Fibroblast of villous mesenchyme (primary cell): ENCODE results near the gene OXTR. TPM values are rescaled to one million over a fixed set of nuclear protein-coding genes. Genes with fewer than 3 reads are reported as not detected.

Experiments
- DNase-seq: peaks from one replicate; pipeline ENCODE4 v3.0.0-alpha.2; 2010; ENCODE audit warnings: low read depth
- H3K4me3 ChIP-seq: 2 replicates; pipeline ENCODE4 v1.5.1; 2011; ENCODE audit warnings: low read depth, mild to moderate bottlenecking, low read length
- CTCF ChIP-seq: IDR thresholded peaks from 2 replicates; pipeline ENCODE4 v1.5.1; 2012; ENCODE audit warnings: low read depth, mild to moderate bottlenecking, low read length; ENCODE audit not compliant: insufficient read depth
- total RNA-seq: library from RNA; depleted of rRNA; stranded (reverse); fragments of >200 nt; gene quantifications from 2 replicates; pipeline ENCODE4 v1.2.3, GENCODE V29; 2012

Gene OXTR
- total RNA-seq, 1 donor, result 310 TPM

DNA sequence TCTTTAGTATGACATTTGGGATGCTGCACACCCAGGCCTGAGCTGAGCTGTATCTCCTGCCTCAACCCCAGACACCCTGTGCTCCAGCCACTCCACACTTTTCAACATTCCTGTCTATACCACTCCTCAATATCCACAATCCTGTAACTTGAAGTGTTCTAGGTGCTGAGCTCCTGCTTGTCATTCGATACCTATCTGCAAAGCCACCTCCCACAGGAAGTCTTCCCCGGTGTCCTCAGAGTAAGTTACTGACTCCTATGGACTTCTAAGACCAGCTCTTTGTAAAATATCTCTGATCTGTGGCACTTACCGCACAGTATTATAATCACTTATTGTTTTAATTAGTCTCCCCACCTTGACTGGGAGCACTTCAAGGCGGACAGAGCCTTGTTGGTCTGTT, 37.0 kb downstream of the OXTR start:
- no peak for TF ChIP-seq CTCF
- no peak for DNase-seq
- no peak overlapping the region for H3K4me3 ChIP-seq

- TF ChIP-seq CTCF, result no peak
- no peak for DNase-seq
- no peak overlapping the region for H3K4me3 ChIP-seq
These were observed 38.8 kb downstream of the OXTR start for GRCh38 chr3:8730656-8731055.

- no peak overlapping the region for H3K4me3 ChIP-seq
- no peak for DNase-seq
- TF ChIP-seq CTCF, result no peak
These were observed 39.9 kb downstream of the OXTR start for GRCh38 chr3:8729479-8729878.

DNA sequence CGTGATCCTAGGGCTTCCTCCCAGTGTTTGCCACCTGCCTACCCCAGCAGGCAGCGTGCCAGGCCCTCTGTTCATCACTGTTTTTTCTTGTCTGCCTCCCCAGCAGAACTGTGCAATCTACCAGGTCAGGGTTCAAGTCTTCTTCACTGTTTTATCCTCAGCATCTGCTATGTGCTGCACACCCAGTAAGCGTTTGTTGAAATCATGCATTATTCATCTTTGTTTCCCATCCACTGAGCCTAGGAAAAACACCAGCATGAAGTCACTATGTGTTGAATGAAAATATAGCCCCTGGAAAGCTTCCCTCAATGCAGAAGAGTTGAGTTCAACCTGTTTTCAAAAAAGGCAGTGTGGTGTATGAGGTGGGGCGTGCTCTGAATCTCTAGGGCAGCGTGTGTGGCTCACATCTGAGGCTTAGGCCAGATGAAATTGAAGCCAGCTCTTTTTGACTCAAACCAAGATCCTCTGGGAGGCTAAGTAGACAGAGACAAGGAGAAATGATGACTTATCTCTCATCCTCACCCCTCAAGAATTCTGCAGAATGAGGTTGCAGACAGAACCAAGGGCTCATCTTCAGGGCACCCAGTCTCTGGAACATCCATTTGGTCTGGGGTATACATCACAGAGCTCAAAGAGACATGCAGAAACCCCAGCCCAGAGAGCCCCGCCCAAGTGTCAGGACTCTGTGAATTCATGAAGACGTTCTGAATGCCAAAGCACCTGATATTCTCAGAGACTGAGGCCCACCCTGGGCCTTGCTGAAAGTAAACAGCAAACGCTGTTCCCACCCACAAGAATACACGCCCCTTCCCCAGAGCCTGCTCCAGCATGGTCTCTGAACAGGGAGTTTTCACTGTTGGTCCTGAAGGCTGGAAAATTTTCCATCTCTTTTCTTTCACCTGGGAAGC, 41.6 kb downstream of the OXTR start:
- no peak overlapping the region for H3K4me3 ChIP-seq
- TF ChIP-seq CTCF, result no peak
- no peak for DNase-seq

- H3K4me3 ChIP-seq, result no peak overlapping the region
- TF ChIP-seq CTCF, result no peak
- no peak for DNase-seq
These were observed 45.2 kb downstream of the OXTR start for GRCh38 chr3:8724108-8724752.

DNA sequence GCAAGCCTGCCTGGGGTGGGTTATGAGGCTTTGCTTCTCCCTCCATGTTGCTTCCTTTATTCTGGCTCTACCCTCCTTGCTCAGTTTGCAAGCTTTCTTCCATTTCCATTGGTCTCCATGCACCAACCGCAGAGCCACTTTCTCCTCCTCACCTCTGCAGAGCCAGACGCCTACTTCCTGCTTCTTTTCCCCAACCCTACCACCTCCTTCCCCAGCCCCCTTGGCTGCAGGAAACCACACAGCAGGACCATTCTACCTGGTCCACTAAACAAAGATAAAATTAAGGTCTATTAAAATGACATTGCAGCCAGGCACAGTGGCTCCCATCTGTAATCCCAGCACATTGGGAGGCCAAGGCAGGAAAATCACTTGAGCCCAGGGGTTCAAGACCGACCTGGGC, 45.8 kb downstream of the OXTR start:
- DNase-seq, result no peak
- no peak for TF ChIP-seq CTCF
- no peak overlapping the region for H3K4me3 ChIP-seq
